Measurements from ENCODE around the gene BMERB1. TPM values are rescaled to one million over a fixed set of nuclear protein-coding genes. Genes with fewer than 3 reads are reported as not detected.
"Not testable (repeated sequence)": the region's sequence is repeated elsewhere in the genome, so short reads cannot be mapped to it uniquely, and the experiment has no call there.

Gene BMERB1
- polyA plus RNA-seq, 4 donors = 0.89 to 20.9 (median 4.7) TPM

- H3K4me1 ChIP-seq (ENCODE audit: control insufficient read depth in 3 of 3, insufficient read depth in 2 of 3, low read depth in 1 of 3, low read length in 2 of 3) = peaks cover 0 to 23% (median 3%) of the 10 kb centered on the region in 3 donors
- FAIRE-seq = no peak
- no peaks in the 10 kb centered on the region for H3K27me3 ChIP-seq (ENCODE audit: control insufficient read depth in 3 of 3, insufficient read depth in 3 of 3, low read length in 3 of 3)
- DNase-seq = no peak
- H3K9me3 ChIP-seq (ENCODE audit: control insufficient read depth in 2 of 2, insufficient read depth in 1 of 2, low read depth in 1 of 2, low read length in 1 of 2) = peaks cover 0 to 5% of the 10 kb centered on the region in 2 donors
- 87 to 91% (median 89%) methylated on average over 3 of the region's 3 CpGs for WGBS, 3 donors
- no peak overlapping the region for H3K27ac ChIP-seq (ENCODE audit: low read depth in 1 of 3, low read length in 2 of 3)
- H3K4me3 ChIP-seq (ENCODE audit: low read depth in 1 of 3, low read length in 3 of 3) = no peak overlapping the region
- H3K36me3 ChIP-seq (ENCODE audit: control insufficient read depth in 3 of 3, insufficient read depth in 2 of 3, low read depth in 1 of 3, low read length in 3 of 3) = no peaks in the 10 kb centered on the region
Observed at GRCh38 chr16:15444264-15444663, 9.9 kb downstream of the BMERB1 start.

GRCh38 chr16:15445450-15445849, 11.1 kb downstream of the BMERB1 start:
- Histone ChIP-seq H3K4me3 (ENCODE audit: low read depth in 1 of 3, low read length in 3 of 3) (no peak overlapping the region), H3K9me3 (ENCODE audit: control insufficient read depth in 2 of 2, insufficient read depth in 1 of 2, low read depth in 1 of 2, low read length in 1 of 2) (peaks cover 0 to 5% of the 10 kb centered on the region in 2 donors), H3K36me3 (ENCODE audit: control insufficient read depth in 3 of 3, insufficient read depth in 2 of 3, low read depth in 1 of 3, low read length in 3 of 3) (no peaks in the 10 kb centered on the region), H3K4me1 (ENCODE audit: control insufficient read depth in 3 of 3, insufficient read depth in 2 of 3, low read depth in 1 of 3, low read length in 2 of 3) (peaks cover 0 to 16% (median 3%) of the 10 kb centered on the region in 3 donors), H3K27ac (ENCODE audit: low read depth in 1 of 3, low read length in 2 of 3) (no peak overlapping the region), H3K27me3 (ENCODE audit: control insufficient read depth in 3 of 3, insufficient read depth in 3 of 3, low read length in 3 of 3) (no peaks in the 10 kb centered on the region)
- DNase-seq (no peak), FAIRE-seq (no peak)
- 82 to 93% (median 82%) methylated on average over 1 of the region's 1 CpG for WGBS, 3 donors

- no peak for DNase-seq
- Histone ChIP-seq H3K27me3 (ENCODE audit: control insufficient read depth in 3 of 3, insufficient read depth in 3 of 3, low read length in 3 of 3) (no peaks in the 10 kb centered on the region), H3K4me1 (ENCODE audit: control insufficient read depth in 3 of 3, insufficient read depth in 2 of 3, low read depth in 1 of 3, low read length in 2 of 3) (peaks cover 0 to 11% (median 0%) of the 10 kb centered on the region in 3 donors), H3K27ac (ENCODE audit: low read depth in 1 of 3, low read length in 2 of 3) (no peak overlapping the region), H3K4me3 (ENCODE audit: low read depth in 1 of 3, low read length in 3 of 3) (no peak overlapping the region), H3K36me3 (ENCODE audit: control insufficient read depth in 3 of 3, insufficient read depth in 2 of 3, low read depth in 1 of 3, low read length in 3 of 3) (no peaks in the 10 kb centered on the region), H3K9me3 (ENCODE audit: control insufficient read depth in 2 of 2, insufficient read depth in 1 of 2, low read depth in 1 of 2, low read length in 1 of 2) (peaks cover 0 to 5% of the 10 kb centered on the region in 2 donors)
- FAIRE-seq = no peak
- WGBS, 3 donors = 85 to 91% (median 90%) methylated on average over 5 of the region's 5 CpGs
Observed at GRCh38 chr16:15446901-15447300, 12.5 kb downstream of the BMERB1 start.

DNA sequence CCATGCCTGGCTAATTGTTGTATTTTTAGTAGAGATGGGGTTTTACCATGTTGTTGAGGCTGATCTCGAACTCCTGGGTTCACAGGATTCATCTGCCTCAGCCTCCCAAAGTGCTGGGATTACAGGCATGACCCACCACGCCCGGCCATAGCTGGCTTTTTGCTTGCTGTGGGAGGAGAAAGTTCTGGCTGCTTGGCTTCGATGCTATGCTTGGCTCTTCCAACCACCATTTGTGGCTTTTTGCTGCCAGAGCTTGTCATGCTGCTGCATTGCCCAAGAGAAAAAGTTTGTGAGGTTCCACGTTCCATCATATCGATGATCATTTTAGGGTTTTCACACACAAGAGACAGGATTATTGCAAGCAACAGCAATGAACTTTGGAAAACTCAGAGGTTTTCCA, 16.2 kb downstream of the BMERB1 start:
- Histone ChIP-seq H3K36me3 (ENCODE audit: control insufficient read depth in 3 of 3, insufficient read depth in 2 of 3, low read depth in 1 of 3, low read length in 3 of 3) (no peaks in the 10 kb centered on the region), H3K9me3 (ENCODE audit: control insufficient read depth in 2 of 2, insufficient read depth in 1 of 2, low read depth in 1 of 2, low read length in 1 of 2) (no peaks in the 10 kb centered on the region), H3K27ac (ENCODE audit: low read depth in 1 of 3, low read length in 2 of 3) (no peak overlapping the region), H3K27me3 (ENCODE audit: control insufficient read depth in 3 of 3, insufficient read depth in 3 of 3, low read length in 3 of 3) (no peaks in the 10 kb centered on the region), H3K4me1 (ENCODE audit: control insufficient read depth in 3 of 3, insufficient read depth in 2 of 3, low read depth in 1 of 3, low read length in 2 of 3) (peaks cover 0 to 9% (median 0%) of the 10 kb centered on the region in 3 donors), H3K4me3 (ENCODE audit: low read depth in 1 of 3, low read length in 3 of 3) (no peak overlapping the region)
- 77 to 81% (median 78%) methylated on average over 6 of the region's 6 CpGs for WGBS, 3 donors
- FAIRE-seq (no peak), DNase-seq (no peak)

GRCh38 chr16:15451098-15451731, 16.8 kb downstream of the BMERB1 start:
- Histone ChIP-seq H3K4me1 (ENCODE audit: control insufficient read depth in 3 of 3, insufficient read depth in 2 of 3, low read depth in 1 of 3, low read length in 2 of 3) (peaks cover 0 to 11% (median under 1%) of the 10 kb centered on the region in 3 donors), H3K27ac (ENCODE audit: low read depth in 1 of 3, low read length in 2 of 3) (no peak overlapping the region), H3K4me3 (ENCODE audit: low read depth in 1 of 3, low read length in 3 of 3) (no peak overlapping the region), H3K27me3 (ENCODE audit: control insufficient read depth in 3 of 3, insufficient read depth in 3 of 3, low read length in 3 of 3) (no peaks in the 10 kb centered on the region), H3K9me3 (ENCODE audit: control insufficient read depth in 2 of 2, insufficient read depth in 1 of 2, low read depth in 1 of 2, low read length in 1 of 2) (no peaks in the 10 kb centered on the region), H3K36me3 (ENCODE audit: control insufficient read depth in 3 of 3, insufficient read depth in 2 of 3, low read depth in 1 of 3, low read length in 3 of 3) (no peaks in the 10 kb centered on the region)
- no peak for FAIRE-seq
- WGBS, 3 donors = 80 to 84% (median 82%) methylated on average over 10 of the region's 10 CpGs
- DNase-seq = no peak

- peaks cover 0 to 18% (median 5%) of the 10 kb centered on the region in 3 donors for H3K4me1 ChIP-seq (ENCODE audit: control insufficient read depth in 3 of 3, insufficient read depth in 2 of 3, low read depth in 1 of 3, low read length in 2 of 3)
- no peaks in the 10 kb centered on the region for H3K27me3 ChIP-seq (ENCODE audit: control insufficient read depth in 3 of 3, insufficient read depth in 3 of 3, low read length in 3 of 3)
- no peak for FAIRE-seq
- H3K36me3 ChIP-seq (ENCODE audit: control insufficient read depth in 3 of 3, insufficient read depth in 2 of 3, low read depth in 1 of 3, low read length in 3 of 3) = no peaks in the 10 kb centered on the region
- no peaks in the 10 kb centered on the region for H3K9me3 ChIP-seq (ENCODE audit: control insufficient read depth in 2 of 2, insufficient read depth in 1 of 2, low read depth in 1 of 2, low read length in 1 of 2)
- H3K27ac ChIP-seq (ENCODE audit: low read depth in 1 of 3, low read length in 2 of 3) = no peak overlapping the region
- DNase-seq = no peak
- 75 to 86% (median 83%) methylated on average over 8 of the region's 8 CpGs for WGBS, 3 donors
- H3K4me3 ChIP-seq (ENCODE audit: low read depth in 1 of 3, low read length in 3 of 3) = no peak overlapping the region
Observed at GRCh38 chr16:15452246-15452855, 18.0 kb downstream of the BMERB1 start.

GRCh38 chr16:15453296-15453695, 18.9 kb downstream of the BMERB1 start:
- WGBS, 3 donors = 87 to 92% (median 90%) methylated on average over 7 of the region's 7 CpGs
- peaks cover 0 to 20% (median 5%) of the 10 kb centered on the region in 3 donors for H3K4me1 ChIP-seq (ENCODE audit: control insufficient read depth in 3 of 3, insufficient read depth in 2 of 3, low read depth in 1 of 3, low read length in 2 of 3)
- not testable (repeated sequence) for H3K36me3 ChIP-seq (ENCODE audit: control insufficient read depth in 3 of 3, insufficient read depth in 2 of 3, low read depth in 1 of 3, low read length in 3 of 3); H3K4me3 ChIP-seq (ENCODE audit: low read depth in 1 of 3, low read length in 3 of 3); H3K27ac ChIP-seq (ENCODE audit: low read depth in 1 of 3, low read length in 2 of 3); H3K27me3 ChIP-seq (ENCODE audit: control insufficient read depth in 3 of 3, insufficient read depth in 3 of 3, low read length in 3 of 3); H3K9me3 ChIP-seq (ENCODE audit: control insufficient read depth in 2 of 2, insufficient read depth in 1 of 2, low read depth in 1 of 2, low read length in 1 of 2); DNase-seq; FAIRE-seq

DNA sequence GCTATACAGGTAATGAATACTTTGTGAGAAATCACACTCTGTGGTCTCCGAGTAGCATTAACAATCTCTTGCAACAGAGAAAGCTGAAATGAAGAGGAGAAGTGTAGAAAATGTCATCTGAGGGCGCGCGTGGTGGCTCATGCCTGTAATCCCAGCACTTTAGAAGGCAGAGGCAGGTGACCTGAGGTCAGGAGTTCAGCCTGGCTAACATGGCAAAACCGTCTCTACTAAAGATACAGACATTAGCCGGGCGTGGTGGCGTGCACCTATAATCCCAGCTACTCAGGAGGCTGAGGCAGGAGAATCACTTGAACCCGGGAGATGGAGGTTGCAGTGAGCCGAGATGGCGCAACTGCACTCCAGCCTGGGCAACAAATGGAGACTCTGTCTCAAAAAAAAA, 20.5 kb downstream of the BMERB1 start:
- not testable (repeated sequence) for H3K27ac ChIP-seq (ENCODE audit: low read depth in 1 of 3, low read length in 2 of 3); H3K36me3 ChIP-seq (ENCODE audit: control insufficient read depth in 3 of 3, insufficient read depth in 2 of 3, low read depth in 1 of 3, low read length in 3 of 3); H3K4me3 ChIP-seq (ENCODE audit: low read depth in 1 of 3, low read length in 3 of 3); FAIRE-seq; H3K9me3 ChIP-seq (ENCODE audit: control insufficient read depth in 2 of 2, insufficient read depth in 1 of 2, low read depth in 1 of 2, low read length in 1 of 2); H3K27me3 ChIP-seq (ENCODE audit: control insufficient read depth in 3 of 3, insufficient read depth in 3 of 3, low read length in 3 of 3)
- peaks cover 0 to 20% (median 5%) of the 10 kb centered on the region in 3 donors for H3K4me1 ChIP-seq (ENCODE audit: control insufficient read depth in 3 of 3, insufficient read depth in 2 of 3, low read depth in 1 of 3, low read length in 2 of 3)
- WGBS, 3 donors = 48 to 87% (median 65%) methylated on average over 11 of the region's 11 CpGs
- peak; percentile 48 to 61 for DNase-seq

Measured in small intestine (tissue), 7 donors.